Esophagus (tissue), 2 donors: ENCODE measurements around the gene STAMBPL1. TPM values are rescaled to one million over a fixed set of nuclear protein-coding genes. Genes with fewer than 3 reads are reported as not detected.
A peak's percentile ranks its signal among the peaks of the same experiment; 100 is the strongest.

ENCODE experiments used
- H3K27ac ChIP-seq, 2 donors: one replicate each; pipeline ENCODE4 v1.5.1; 2013; ENCODE audit warnings: low read depth in 2 of 2, mild to moderate bottlenecking in 2 of 2, inconsistent platforms in 1 of 2, low read length in 1 of 2, moderate library complexity in 1 of 2
- H3K27me3 ChIP-seq, 2 donors: one replicate each; pipeline ENCODE4 v1.6.1; 2013; ENCODE audit warnings: low read length in 2 of 2, control low read depth in 1 of 2, mild to moderate bottlenecking in 1 of 2; ENCODE audit not compliant: insufficient read depth in 2 of 2, control insufficient read depth in 1 of 2
- H3K36me3 ChIP-seq, 2 donors: one replicate each; pipeline ENCODE4 v1.6.1; 2013; ENCODE audit warnings: low read length in 1 of 2; ENCODE audit not compliant: control insufficient read depth in 2 of 2, insufficient read depth in 2 of 2
- H3K4me1 ChIP-seq, 2 donors: one replicate each; pipeline ENCODE4 v1.6.1; 2013; ENCODE audit warnings: low read length in 1 of 2; ENCODE audit not compliant: control insufficient read depth in 2 of 2, insufficient read depth in 2 of 2
- H3K4me3 ChIP-seq, 2 donors: one replicate each; pipeline ENCODE4 v1.5.1; 2013; ENCODE audit warnings: low read length in 2 of 2, mild to moderate bottlenecking in 2 of 2, low read depth in 1 of 2, moderate library complexity in 1 of 2
- H3K9me3 ChIP-seq, 2 donors: one replicate each; pipeline ENCODE4 v1.6.1; 2013; ENCODE audit warnings: mild to moderate bottlenecking in 2 of 2, low read depth in 1 of 2, low read length in 1 of 2, moderate library complexity in 1 of 2; ENCODE audit not compliant: control insufficient read depth in 2 of 2, insufficient read depth in 1 of 2
- WGBS, 2 donors: extraction: QIAGEN DNeasy Blood & Tissue Kit; methylation state at CpG; one replicate each; pipeline ENCODE4 v1.1.7; 2013; 5-methylcytosine and 5-hydroxymethylcytosine counted together
- polyA plus RNA-seq, 2 donors: library from polyadenylated mRNA; stranded (reverse); fragments of 200-250 nt; gene quantifications; one replicate each; pipeline ENCODE4 v1.2.3, GENCODE V29; 2013
- donor health status: healthy with polysubstance abuse.
- donor health status: Bipolar disorder and iron deficiency.

STAMBPL1 gene
- polyA plus RNA-seq, 2 donors, result 1.6 to 1.9 TPM

GRCh38 chr10:88963318-88963717, 83.3 kb downstream of the STAMBPL1 start:
- H3K4me3 ChIP-seq, result no peak overlapping the region
- H3K9me3 ChIP-seq, result no peaks in the 10 kb centered on the region
- H3K4me1 ChIP-seq, result no peaks in the 10 kb centered on the region
- H3K36me3 ChIP-seq, result no peaks in the 10 kb centered on the region
- 74 to 84% methylated on average over 2 of the region's 2 CpGs for WGBS, 2 donors
- H3K27ac ChIP-seq, result no peak overlapping the region
- no peaks in the 10 kb centered on the region for H3K27me3 ChIP-seq

GRCh38 chr10:88964360-88964759, 84.3 kb downstream of the STAMBPL1 start:
- Histone ChIP-seq H3K27ac (no peak overlapping the region), H3K4me1 (no peaks in the 10 kb centered on the region), H3K4me3 (no peak overlapping the region), H3K36me3 (no peaks in the 10 kb centered on the region), H3K9me3 (no peaks in the 10 kb centered on the region), H3K27me3 (no peaks in the 10 kb centered on the region)
- WGBS, 2 donors, result 75 to 88% methylated on average over 1 of the region's 1 CpG

- Histone ChIP-seq H3K9me3 (no peaks in the 10 kb centered on the region), H3K27ac (no peak overlapping the region), H3K36me3 (no peaks in the 10 kb centered on the region), H3K4me1 (no peaks in the 10 kb centered on the region), H3K4me3 (no peak overlapping the region), H3K27me3 (no peaks in the 10 kb centered on the region)
- WGBS, 2 donors, result 48 to 59% methylated on average over 3 of the region's 3 CpGs
These were observed 84.9 kb downstream of the STAMBPL1 start for GRCh38 chr10:88964869-88965415.

GRCh38 chr10:88966797-88967196, 86.8 kb downstream of the STAMBPL1 start:
- H3K4me1 ChIP-seq, result no peaks in the 10 kb centered on the region
- H3K27me3 ChIP-seq, result no peaks in the 10 kb centered on the region
- 54% methylated on average over 3 of the region's 3 CpGs for WGBS, 2 donors

GRCh38 chr10:88968391-88968790, 88.3 kb downstream of the STAMBPL1 start:
- Histone ChIP-seq H3K36me3 (no peaks in the 10 kb centered on the region), H3K4me1 (no peaks in the 10 kb centered on the region), H3K27ac (no peak overlapping the region), H3K27me3 (no peaks in the 10 kb centered on the region), H3K9me3 (no peaks in the 10 kb centered on the region), H3K4me3 (no peak overlapping the region)
- 65 to 77% methylated on average over 2 of the region's 2 CpGs for WGBS, 2 donors

More at GRCh38 chr10:88966797-88967196, 86.8 kb downstream of the STAMBPL1 start:
- H3K27ac ChIP-seq, result peak overlapping the region in 1 of 2 donors; percentile 15
- no peak overlapping the region for H3K4me3 ChIP-seq
- H3K36me3 ChIP-seq, result no peaks in the 10 kb centered on the region
- no peaks in the 10 kb centered on the region for H3K9me3 ChIP-seq

- no peaks in the 10 kb centered on the region for H3K9me3 ChIP-seq
- 62 to 65% methylated on average over 5 of the region's 5 CpGs for WGBS, 2 donors
- no peaks in the 10 kb centered on the region for H3K36me3 ChIP-seq
- no peak overlapping the region for H3K4me3 ChIP-seq
- H3K4me1 ChIP-seq, result no peaks in the 10 kb centered on the region
- H3K27me3 ChIP-seq, result no peaks in the 10 kb centered on the region
- H3K27ac ChIP-seq, result peak overlapping the region in 1 of 2 donors; percentile 13
These were observed 91.4 kb downstream of the STAMBPL1 start for GRCh38 chr10:88971221-88972061.

Other genes with a start within 250 kb of the STAMBPL1 start
- 10 to 100 TPM in 1 of 2 donors, 1 to 10 TPM in 1; 3.0 to 20.8 TPM for gene LIPF, start 215.8 kb upstream of the STAMBPL1 start, polyA plus RNA-seq
- 1 to 10 TPM in 1 of 2 donors, under 1 TPM in 1; 0.12 to 1.2 TPM for gene LIPK, start 174.0 kb upstream of the STAMBPL1 start, polyA plus RNA-seq
- 1 to 10 TPM in 1 of 2 donors, not detected in 1; 1.0 TPM for gene LIPN, start 120.2 kb upstream of the STAMBPL1 start, polyA plus RNA-seq
- gene LIPM, start 77.5 kb upstream of the STAMBPL1 start, polyA plus RNA-seq, result not detected
- gene ANKRD22, start 28.4 kb upstream of the STAMBPL1 start, polyA plus RNA-seq, result 10 to 100 TPM; 31.5 to 46.0 TPM
- gene ACTA2, start 72.5 kb downstream of the STAMBPL1 start, polyA plus RNA-seq, result 100 to 1,000 TPM; 164 to 713 TPM
- 10 to 100 TPM in 1 of 2 donors, 1 to 10 TPM in 1; 8.8 to 10.2 TPM for gene FAS, start 110.6 kb downstream of the STAMBPL1 start, polyA plus RNA-seq